Hypothalamus (tissue), 51 donors: ENCODE measurements around the gene UBN2.

ENCODE experiments used
- DNase-seq, 51 donors: peaks; one replicate each; lab custom pipeline; 2025; lab: John Stamatoyannopoulos, UW

Gene UBN2

GRCh38 chr7:139231513-139232376 lies 708 bp downstream of the UBN2 start:
- peak in 36 of 51 donors; percentile 1 to 63 (median 28) for DNase-seq

DNA sequence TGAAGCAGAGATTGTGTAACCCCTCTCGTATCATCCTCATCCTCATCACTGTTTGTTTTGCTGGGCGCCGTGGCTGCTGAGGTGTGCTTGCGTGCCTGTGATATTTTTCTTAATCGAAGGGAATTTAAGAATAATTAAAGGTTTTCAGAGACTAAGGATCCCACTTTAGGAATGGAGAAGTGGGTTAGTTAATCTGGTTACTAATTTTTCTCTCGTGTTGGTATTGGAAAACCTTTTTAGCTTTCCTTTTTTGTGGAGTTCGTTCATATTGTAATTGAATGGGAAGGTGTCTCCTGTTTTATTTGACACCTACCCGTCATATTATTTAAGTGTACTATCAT lies 1.3 kb downstream of the UBN2 start:
- DNase-seq, result peak in 2 of 51 donors; percentile 7 to 27

DNA sequence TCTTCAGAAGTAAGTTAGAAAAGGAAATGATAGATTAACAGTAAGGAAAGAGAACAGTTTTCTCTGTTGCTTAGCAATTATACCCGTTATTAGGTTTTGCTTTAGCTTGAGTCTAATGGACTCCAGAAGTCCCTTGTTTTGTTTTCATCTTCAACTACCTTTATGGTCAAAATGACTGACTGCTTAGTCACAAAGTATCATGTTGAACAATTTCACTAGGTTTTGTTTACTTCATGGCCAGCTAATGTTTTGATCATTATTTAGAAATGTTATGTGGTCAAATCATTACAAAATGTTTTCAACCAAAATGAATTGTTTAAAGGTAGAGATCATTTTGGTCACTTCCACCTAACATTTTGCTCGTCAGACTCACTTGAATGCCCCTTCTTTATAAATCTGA lies 1.9 kb downstream of the UBN2 start:
- DNase-seq, result no peak

GRCh38 chr7:139241258-139241657 lies 10.2 kb downstream of the UBN2 start:
- DNase-seq, result no peak

GRCh38 chr7:139242741-139243281 lies 11.8 kb downstream of the UBN2 start:
- DNase-seq, result no peak

DNA sequence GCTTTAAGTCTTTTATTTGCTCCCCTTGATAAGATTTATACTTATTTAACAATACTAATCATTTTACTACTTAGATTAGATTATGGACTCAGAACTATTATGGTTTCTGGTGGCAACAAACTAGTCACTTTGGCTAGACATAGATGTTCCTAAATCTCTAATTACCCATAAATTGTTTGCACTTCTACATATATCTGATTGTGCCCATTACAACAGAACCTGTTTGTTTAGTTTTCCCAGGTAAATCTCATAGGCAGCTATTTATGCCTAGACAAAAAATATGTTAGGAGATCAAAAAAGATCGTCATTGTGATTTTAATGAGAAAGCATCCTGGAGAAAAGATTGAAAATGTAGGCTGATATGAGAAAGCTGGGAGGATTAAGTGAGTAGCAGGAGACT lies 14.4 kb downstream of the UBN2 start:
- no peak for DNase-seq

DNA sequence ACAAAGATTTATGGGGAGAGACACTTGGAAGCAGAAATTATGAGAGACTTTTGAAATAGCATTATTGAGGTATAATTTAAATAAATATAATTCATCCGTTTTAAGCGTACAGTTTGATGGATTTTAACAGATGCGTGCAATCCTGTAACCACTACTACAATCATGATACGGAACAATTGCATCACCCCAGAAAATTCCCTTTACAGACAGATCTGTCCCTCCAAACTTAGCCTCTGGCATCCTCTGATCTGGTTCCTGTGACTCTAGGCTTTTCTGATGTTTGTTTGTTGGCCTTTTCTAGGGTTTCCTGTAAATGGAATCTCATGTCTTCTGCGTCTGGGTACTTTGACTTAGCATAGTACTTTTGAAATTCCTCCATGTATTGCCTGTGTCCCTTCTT lies 15.5 kb downstream of the UBN2 start:
- no peak for DNase-seq

- DNase-seq, result no peak
These were observed 15.9 kb downstream of the UBN2 start for GRCh38 chr7:139246905-139247304.

GRCh38 chr7:139249179-139249810 lies 18.3 kb downstream of the UBN2 start:
- no peak for DNase-seq

GRCh38 chr7:139252451-139252850 lies 21.4 kb downstream of the UBN2 start:
- DNase-seq, result no peak

DNA sequence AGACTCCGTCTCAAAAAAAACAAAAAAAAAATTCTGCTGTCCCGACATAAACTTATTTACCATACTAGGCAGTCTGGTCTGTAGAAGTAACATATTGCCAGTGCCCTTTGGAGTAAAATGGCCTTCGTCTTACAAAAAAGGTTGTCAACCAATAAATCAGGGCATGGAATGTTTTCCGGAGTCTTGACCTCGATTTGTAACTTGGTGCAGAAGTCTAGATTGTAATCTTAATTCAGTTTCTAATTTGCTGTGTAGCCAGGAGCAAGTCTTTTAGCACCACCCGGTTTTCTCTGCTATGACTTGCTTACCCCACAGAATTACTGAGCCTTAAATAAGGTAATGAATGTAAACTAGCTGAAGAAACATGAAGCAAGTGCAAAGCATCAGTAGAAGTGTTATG lies 23.2 kb downstream of the UBN2 start:
- no peak for DNase-seq

DNA sequence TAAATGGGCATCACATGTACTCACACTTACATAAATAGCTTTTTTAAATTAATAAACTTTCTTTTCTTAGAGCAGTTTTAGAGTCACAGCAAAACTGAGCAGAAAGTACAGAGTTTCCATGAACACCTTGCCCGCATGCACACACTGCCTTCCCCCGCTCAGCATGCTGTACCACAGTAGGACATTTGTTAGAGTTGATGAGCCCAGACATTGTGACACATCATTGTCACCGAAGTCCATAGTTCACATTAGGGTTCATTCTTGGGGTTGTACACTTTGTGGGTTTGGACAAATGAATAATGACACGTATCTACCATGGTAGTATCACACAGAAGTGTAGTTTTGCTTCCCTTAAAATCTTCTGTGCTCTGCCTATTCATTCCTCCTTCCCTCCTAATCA lies 23.7 kb downstream of the UBN2 start:
- no peak for DNase-seq

GRCh38 chr7:139255290-139255689 lies 24.3 kb downstream of the UBN2 start:
- DNase-seq, result no peak

DNA sequence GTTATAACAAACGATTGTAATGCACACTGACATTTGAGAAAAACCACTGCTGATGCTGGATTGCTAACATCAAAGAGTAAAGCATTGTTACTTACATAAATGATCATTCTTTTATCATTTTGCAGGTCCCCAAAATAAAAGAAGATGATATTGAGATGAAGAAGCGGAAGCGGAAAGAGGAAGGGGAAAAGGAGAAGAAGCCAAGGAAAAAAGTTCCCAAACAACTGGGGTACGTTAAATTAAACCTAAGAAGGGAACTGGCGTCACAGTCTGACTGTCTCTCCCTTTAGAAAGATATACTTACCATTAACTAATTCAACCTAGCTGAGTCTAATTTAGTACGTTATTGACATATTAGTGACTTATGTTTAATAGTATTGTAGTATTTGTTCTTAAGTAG lies 28.1 kb downstream of the UBN2 start:
- DNase-seq, result no peak

DNA sequence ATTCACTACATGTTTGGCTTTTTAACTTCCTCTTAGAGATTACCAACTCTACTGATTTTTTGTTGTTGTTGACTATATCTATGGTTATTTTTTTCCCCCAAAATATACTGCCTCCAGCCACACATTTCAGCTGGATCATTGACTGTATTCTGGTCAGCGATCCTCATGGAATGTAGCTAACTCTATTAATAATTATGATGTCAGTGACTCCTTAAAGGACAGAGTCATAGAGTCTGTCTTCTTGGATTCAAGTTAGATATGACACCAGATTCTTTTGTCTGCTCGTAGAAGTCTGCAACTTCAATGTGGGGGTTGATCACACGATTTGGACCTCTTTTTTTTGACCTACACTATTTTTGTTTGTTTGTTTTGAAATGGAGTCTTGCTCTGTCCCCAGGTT lies 33.2 kb downstream of the UBN2 start:
- DNase-seq, result no peak

DNA sequence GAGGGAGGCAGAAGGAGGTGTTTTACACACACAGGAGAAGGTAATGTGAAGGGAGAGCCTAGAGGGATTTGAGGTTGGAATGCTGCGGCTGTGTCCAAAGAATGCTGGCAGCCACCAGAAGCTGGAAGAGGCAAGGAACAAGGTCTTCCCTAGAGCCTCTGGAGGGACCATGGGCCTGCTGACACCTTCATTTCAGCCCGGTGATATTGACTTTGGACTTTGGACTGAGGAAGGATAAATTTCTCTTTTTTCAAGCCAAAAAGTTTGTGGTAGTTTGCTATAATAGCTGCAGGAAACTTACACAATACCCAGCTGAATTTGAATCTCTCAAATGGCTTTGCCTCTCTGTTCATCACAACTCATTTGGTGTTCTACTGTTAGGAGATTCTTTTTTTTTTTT lies 34.6 kb downstream of the UBN2 start:
- no peak for DNase-seq

DNA sequence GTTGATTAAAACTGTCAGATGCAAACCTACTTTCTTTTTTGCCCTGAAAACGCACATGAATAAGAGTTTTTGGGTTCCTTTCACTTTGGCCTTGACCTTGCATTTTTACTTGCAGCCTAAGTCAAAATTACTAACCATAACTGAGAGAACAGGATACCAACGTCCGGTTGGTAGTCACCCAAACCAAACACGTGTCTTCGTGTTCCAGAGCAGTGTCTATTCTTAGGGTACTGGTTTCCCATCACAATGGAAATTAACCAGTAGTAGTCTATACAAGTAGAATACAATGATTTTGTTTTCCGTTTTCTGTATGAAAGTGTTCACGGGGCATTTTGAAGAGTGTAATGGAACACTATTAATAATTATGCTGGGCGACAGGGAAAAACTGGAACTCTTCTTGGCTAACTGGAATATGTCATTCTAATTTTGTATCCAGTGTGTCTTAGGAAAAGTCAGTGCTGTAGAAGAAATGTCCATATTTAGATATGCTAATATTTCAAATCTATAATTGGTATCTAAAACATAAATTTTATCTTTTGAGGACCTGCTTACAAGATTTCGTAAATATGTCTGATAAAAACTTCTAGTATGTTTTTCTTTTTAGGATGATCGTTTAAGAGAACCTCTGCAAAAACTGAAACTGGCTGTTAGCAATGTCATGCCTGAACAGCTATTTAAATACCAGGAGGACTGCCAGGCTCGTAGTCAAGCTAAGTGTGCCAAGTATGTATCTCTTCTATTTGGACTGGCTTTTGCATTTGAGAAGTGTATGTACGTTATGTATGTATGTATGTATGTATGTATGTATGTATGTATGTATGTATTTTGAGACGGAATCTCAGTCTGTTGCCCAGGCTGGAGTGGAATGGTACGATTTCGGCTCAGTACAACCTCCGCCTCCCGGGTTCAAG lies 40.9 kb downstream of the UBN2 start:
- no peak for DNase-seq

DNA sequence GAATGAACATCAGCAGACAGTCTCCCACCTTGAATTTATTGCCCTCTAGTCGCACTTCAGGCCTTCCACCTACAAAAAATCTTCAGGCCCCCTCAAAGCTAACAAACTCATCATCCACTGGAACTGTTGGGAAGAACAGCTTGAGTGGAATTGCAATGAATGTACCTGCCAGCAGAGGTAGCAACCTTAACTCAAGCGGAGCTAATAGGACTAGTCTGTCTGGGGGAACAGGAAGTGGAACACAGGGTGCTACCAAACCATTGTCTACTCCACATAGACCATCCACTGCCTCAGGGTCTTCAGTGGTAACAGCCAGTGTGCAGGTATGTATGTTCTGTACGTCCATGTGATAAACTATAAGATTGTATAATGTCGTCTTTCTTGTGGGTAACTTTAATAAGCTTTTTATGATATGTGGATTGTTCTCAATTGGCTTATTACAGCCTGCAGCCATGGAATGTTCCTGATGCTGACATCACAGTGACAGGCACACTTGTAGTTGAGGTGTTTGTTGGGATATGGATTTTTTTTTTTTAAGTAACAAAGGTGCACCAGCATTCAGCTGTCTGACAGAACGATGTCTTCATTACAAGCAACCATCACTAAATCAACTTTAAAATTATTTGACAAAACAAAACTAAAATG lies 53.3 kb downstream of the UBN2 start:
- no peak for DNase-seq

DNA sequence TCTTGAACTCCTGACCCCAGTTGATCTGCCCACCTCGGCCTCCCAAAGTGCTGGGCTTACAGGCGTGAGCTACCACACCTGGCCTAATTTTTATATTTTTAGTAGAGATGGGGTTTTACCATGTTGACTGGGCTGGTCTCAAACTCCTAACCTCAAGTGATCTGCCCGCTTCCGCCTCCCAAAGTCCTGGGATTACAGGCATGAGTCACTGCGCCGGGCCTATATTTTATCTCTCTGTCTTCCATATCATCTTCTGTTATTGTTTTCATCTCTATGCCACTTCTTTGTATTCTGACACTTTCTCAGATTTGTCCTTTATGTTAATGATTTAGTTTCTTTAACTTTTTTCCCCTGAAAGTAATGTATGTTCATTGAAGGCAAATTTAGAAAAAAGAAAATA lies 55.1 kb downstream of the UBN2 start:
- no peak for DNase-seq

- peak in 1 of 51 donors; percentile 11 for DNase-seq
These were observed 61.8 kb downstream of the UBN2 start for GRCh38 chr7:139292821-139293220.

DNA sequence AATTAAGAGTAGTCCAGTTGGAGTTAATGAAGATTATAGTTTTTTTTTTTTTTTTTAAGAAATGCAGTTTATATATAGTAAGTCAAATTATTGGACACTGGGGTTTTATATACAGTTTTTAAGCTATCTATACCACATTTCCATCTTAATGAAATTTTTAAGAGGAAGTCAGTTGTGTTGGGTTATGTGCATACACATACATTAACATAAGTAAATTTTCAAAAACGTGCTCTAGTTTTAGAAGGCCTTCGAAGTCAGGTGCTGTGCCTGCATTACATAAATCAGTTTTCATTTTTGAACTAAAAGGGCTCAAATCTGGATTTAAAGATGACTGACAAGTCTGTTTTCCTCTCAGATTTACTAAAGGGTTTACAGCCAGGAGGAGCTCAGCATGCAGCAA lies 62.5 kb downstream of the UBN2 start:
- no peak for DNase-seq
